Psoas muscle (tissue), 8 donors: ENCODE data around the gene C10orf143. TPM values are rescaled to one million over a fixed set of nuclear protein-coding genes. Genes with fewer than 3 reads are reported as not detected.

Experiments used
- ATAC-seq, 4 donors: fragments of 200-7000 bp; cut with Tn5 transposase; one replicate each; pipeline ENCODE4 v1.9.1; 2020; ENCODE audit warnings: moderate library complexity in 3 of 4, mild to moderate bottlenecking in 2 of 4
- DNase-seq, 2 donors: peaks; one replicate each; pipeline ENCODE4 v3.0.0-alpha.2; 2020
- H3K27ac ChIP-seq: fragments of 200-600 bp; one replicate; pipeline ENCODE4 v1.8.0; 2022
- H3K27me3 ChIP-seq, 3 donors: fragments of 200-600 bp in 1 of 3; one replicate each; pipeline versions ENCODE4 v1.6.1 to v1.8.0; 2013 to 2022; ENCODE audit warnings: low read length in 2 of 3, mild to moderate bottlenecking in 2 of 3, moderate library complexity in 1 of 3; ENCODE audit not compliant: insufficient read depth in 3 of 3
- H3K36me3 ChIP-seq, 2 donors: fragments of 200-600 bp in 1 of 2; one replicate each; pipeline versions ENCODE4 v1.6.1 to v1.8.0; 2013 to 2022; ENCODE audit warnings: low read depth in 1 of 2, mild to moderate bottlenecking in 1 of 2, moderate library complexity in 1 of 2; ENCODE audit not compliant: insufficient read depth in 1 of 2
- H3K4me1 ChIP-seq: fragments of 200-600 bp; one replicate; pipeline ENCODE4 v1.8.0; 2022
- H3K4me3 ChIP-seq: fragments of 200-600 bp; one replicate; pipeline ENCODE4 v1.8.0; 2022; ENCODE audit warnings: mild to moderate bottlenecking
- H3K9me3 ChIP-seq: fragments of 200-600 bp; one replicate; pipeline ENCODE4 v1.8.0; 2022
- CTCF ChIP-seq: fragments of 200-600 bp; IDR thresholded peaks from one replicate; pipeline ENCODE4 v1.8.0; 2022; ENCODE audit warnings: antibody characterized with exemption
- WGBS, 3 donors: extraction: QIAGEN DNeasy Blood & Tissue Kit; methylation state at CpG; one replicate each; pipeline versions ENCODE4 v1.1.6 to v1.1.7; 2013; 5-methylcytosine and 5-hydroxymethylcytosine counted together
- intact Hi-C, 2 donors: fragments of 100-400 bp; cut with DNase I; formaldehyde crosslinking; loops; one replicate each; pipeline versions ENCODE4 v1.11.0 to v1.14.2; 2022
- polyA plus RNA-seq, 3 donors: library from polyadenylated mRNA; stranded (reverse); fragments of 200-250 nt; gene quantifications; one replicate each; pipeline ENCODE4 v1.2.3, GENCODE V29; 2013
- total RNA-seq, 4 donors: library from RNA; stranded (reverse); fragmentation: NEBNext Ultra II Directional in 2 of 4; extraction: Animal tissue kit (Norgen Biotek cat#: 25700) in 2 of 4; gene quantifications; one replicate each; pipeline versions ENCODE4 v1.2.1 to v1.2.4, GENCODE V29; 2021 to 2023
- donor health status: healthy with polysubstance abuse.
- donor health status: DM: no; HTN: no; CAD: no; lungs with moderate emphysema.
- donor health status: Bipolar disorder and iron deficiency.
- donor health status: healthy.
- donor health status: DM: yes; HTN: yes; CAD: no.
- donor health status: DM: no; HTN: no; CAD: no.
- donor health status: DM: no; HTN: no; CAD: no.
- donor health status: DM: yes; HTN: yes; CAD: no.

The C10orf143 gene
- total and polyA plus RNA-seq, 7 donors: 3.3 to 5.1 (median 4.7) TPM

GRCh38 chr10:130137659-130138478 lies 27.2 kb upstream of the C10orf143 start:
- TF ChIP-seq CTCF: no peak
- intact Hi-C loops: loop anchor here in 1 of 2 donors (10.0 kb wide), 1 partner anchor 253 kb away; no protein-coding TSS in a partner anchor
- H3K27me3 ChIP-seq: no peaks in the 10 kb centered on the region
- H3K27ac ChIP-seq: peak overlapping the region; percentile 91
- no peaks in the 10 kb centered on the region for H3K9me3 ChIP-seq
- DNase-seq: no peak
- WGBS, 3 donors: 86 to 90% (median 90%) methylated on average over 28 of the region's 28 CpGs
- peaks cover 36% of the 10 kb centered on the region for H3K4me1 ChIP-seq
- peaks cover 2 to 8% of the 10 kb centered on the region in 2 donors for H3K36me3 ChIP-seq
- ATAC-seq: no peak
- H3K4me3 ChIP-seq: peak overlapping the region; percentile 100

GRCh38 chr10:130137090-130137448 lies 26.4 kb upstream of the C10orf143 start:
- intact Hi-C loops: loop anchor here in 1 of 2 donors (10.0 kb wide), 1 partner anchor 252 kb away; no protein-coding TSS in a partner anchor
- Histone ChIP-seq H3K4me3 (peak overlapping the region; percentile 100), H3K27ac (peak overlapping the region; percentile 91), H3K27me3 (peaks cover 0 to 2% (median 0%) of the 10 kb centered on the region in 3 donors), H3K4me1 (peaks cover 35% of the 10 kb centered on the region), H3K9me3 (no peaks in the 10 kb centered on the region), H3K36me3 (peaks cover 0 to 2% of the 10 kb centered on the region in 2 donors)
- no peak for TF ChIP-seq CTCF
- ATAC-seq (no peak), DNase-seq (no peak)
- 1 to 3% (median 2%) methylated on average over 10 of the region's 10 CpGs for WGBS, 3 donors

- intact Hi-C loops: loop anchor here in 1 of 2 donors (10.0 kb wide), 1 partner anchor 252 kb away; no protein-coding TSS in a partner anchor
- DNase-seq: peak; percentile 92 to 93
- no peaks in the 10 kb centered on the region for H3K36me3 ChIP-seq
- H3K27ac ChIP-seq: peak within 1 kb of the TSS; percentile 91
- no peak for TF ChIP-seq CTCF
- peaks cover 0 to 7% (median 0%) of the 10 kb centered on the region in 3 donors for H3K27me3 ChIP-seq
- ATAC-seq: peak; percentile 96 to 97 (median 96)
- peak within 1 kb of the TSS; percentile 100 for H3K4me3 ChIP-seq
- no peaks in the 10 kb centered on the region for H3K9me3 ChIP-seq
- 0 to 1% (median 1%) methylated on average over 68 to 96 of the region's 96 CpGs for WGBS, 3 donors
- H3K4me1 ChIP-seq: peaks cover 35% of the 10 kb centered on the region
Observed at GRCh38 chr10:130136226-130137089, 25.8 kb upstream of the C10orf143 start, which contains the start of gene GLRX3. Gene GLRX3 (plus strand): TSS chr10:130136391. CDS start chr10:130136421, 30 bp downstream.

GRCh38 chr10:130135676-130136225 lies 25.1 kb upstream of the C10orf143 start:
- peak in 2 of 4 donors; percentile 1 to 2 for ATAC-seq
- H3K4me3 ChIP-seq: peak overlapping the region; percentile 100
- H3K4me1 ChIP-seq: peaks cover 34% of the 10 kb centered on the region
- 20 to 24% (median 22%) methylated on average over 16 to 17 of the region's 17 CpGs for WGBS, 3 donors
- peak overlapping the region; percentile 91 for H3K27ac ChIP-seq
- no peak for DNase-seq
- H3K27me3 ChIP-seq: peaks cover 0 to 7% (median 0%) of the 10 kb centered on the region in 3 donors
- no peaks in the 10 kb centered on the region for H3K9me3 ChIP-seq
- TF ChIP-seq CTCF: no peak
- H3K36me3 ChIP-seq: no peaks in the 10 kb centered on the region
- intact Hi-C loops: loop anchor here (1.0 to 10.0 kb wide), 3 partner anchors 25 to 251 kb away; partner anchors contain the start of gene C10orf143 (in 2 of the 2)
